Measurements from ENCODE around the gene DNAH2.
A peak's percentile ranks its signal among the peaks of the same experiment; 100 is the strongest.

The DNAH2 gene

GRCh38 chr17:7702776-7703175, 14.8 kb upstream of the DNAH2 start:
- DNase-seq (ENCODE audit: low read depth in 2 of 2): no peak

- DNase-seq (ENCODE audit: low read depth in 2 of 2): no peak
Observed at GRCh38 chr17:7703584-7704479, 13.7 kb upstream of the DNAH2 start.

GRCh38 chr17:7704601-7705268, 12.8 kb upstream of the DNAH2 start, which contains the start of gene EFNB3:
Gene EFNB3 (plus strand): TSS chr17:7705202. CDS start chr17:7705599, 397 bp downstream.
- peak in 1 of 2 donors; percentile 18 for DNase-seq (ENCODE audit: low read depth in 2 of 2)

- DNase-seq (ENCODE audit: low read depth in 2 of 2): no peak
Observed at GRCh38 chr17:7705269-7706255, 12.0 kb upstream of the DNAH2 start.

- no peak for DNase-seq (ENCODE audit: low read depth in 2 of 2)
Observed at GRCh38 chr17:7706631-7707354, 10.8 kb upstream of the DNAH2 start.

GRCh38 chr17:7707446-7707845, 10.1 kb upstream of the DNAH2 start:
- no peak for DNase-seq (ENCODE audit: low read depth in 2 of 2)

GRCh38 chr17:7707858-7708750, 9.4 kb upstream of the DNAH2 start:
- DNase-seq (ENCODE audit: low read depth in 2 of 2): no peak

- DNase-seq (ENCODE audit: low read depth in 2 of 2): no peak
Observed at GRCh38 chr17:7709031-7709430, 8.5 kb upstream of the DNAH2 start.

GRCh38 chr17:7710301-7710700, 7.2 kb upstream of the DNAH2 start:
- DNase-seq (ENCODE audit: low read depth in 2 of 2): no peak

DNA sequence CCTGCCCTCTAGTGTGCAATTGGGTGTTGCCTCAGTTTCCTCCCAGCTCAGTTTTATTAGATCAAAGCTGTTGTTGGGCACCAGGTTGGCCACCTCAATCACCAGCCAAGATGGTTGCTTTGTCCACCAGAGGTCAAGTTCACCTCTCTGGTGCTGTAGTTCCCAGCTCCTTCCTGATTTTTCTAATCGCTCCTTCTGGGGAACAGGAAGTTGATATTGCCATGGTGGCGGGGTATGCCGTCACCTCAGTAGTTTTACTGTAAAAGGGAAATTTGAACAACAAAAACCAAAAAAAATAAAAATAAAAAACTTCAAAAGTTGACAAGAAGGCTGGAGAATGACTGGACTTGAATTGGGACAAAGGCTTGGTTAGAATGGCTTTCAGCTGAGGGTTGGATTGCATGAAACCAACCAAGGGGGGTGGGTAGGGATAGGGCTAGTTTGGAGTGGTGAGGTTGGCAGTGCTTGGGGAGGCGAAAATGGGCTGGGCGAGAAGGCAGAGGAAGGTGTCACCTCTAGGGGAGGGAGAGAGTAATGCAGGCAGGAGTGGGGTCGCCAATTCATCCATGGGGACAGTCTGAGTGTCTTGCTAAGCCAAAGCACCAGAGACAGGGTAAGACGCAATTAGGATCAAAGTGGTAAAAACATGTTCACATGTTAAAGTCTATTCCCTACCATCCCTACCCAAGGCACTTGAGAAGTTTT, 6.3 kb upstream of the DNAH2 start:
- DNase-seq (ENCODE audit: low read depth in 2 of 2): no peak

DNA sequence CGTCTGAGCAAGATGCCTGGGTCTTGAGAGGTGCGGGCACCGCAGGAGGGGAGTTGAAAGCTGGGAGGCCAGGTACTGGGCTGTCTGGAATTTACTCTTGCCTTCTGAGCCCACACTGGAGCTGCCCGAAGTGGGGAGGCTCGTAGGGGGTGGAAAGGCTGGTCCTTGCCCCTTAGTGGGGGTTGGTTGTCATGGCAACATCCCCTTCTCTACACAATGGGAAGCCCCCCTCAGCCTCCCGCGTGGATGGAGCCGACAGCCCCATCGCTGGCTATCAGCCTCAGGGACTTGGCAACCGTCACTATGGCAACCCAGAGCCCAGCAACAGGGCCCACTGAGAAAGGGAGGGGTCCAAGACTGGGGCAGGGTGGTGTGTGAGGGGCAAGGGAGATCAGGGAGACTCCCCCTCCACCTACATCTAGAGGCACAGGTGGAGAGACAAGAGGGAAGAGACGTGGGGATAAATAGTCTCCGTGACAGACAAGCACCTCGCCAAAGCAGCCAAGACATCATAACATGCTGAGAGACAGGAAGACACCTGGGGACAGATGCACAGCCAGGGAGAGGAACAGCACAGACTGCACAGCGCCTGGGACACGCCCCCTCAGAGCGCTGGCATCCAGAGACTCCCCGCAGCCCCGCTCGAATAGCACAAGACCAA, 5.3 kb upstream of the DNAH2 start:
- no peak for DNase-seq (ENCODE audit: low read depth in 2 of 2)

GRCh38 chr17:7713782-7714181, 3.8 kb upstream of the DNAH2 start:
- no peak for DNase-seq (ENCODE audit: low read depth in 2 of 2)

GRCh38 chr17:7714721-7715594, 2.6 kb upstream of the DNAH2 start:
- DNase-seq (ENCODE audit: low read depth in 2 of 2): no peak

DNA sequence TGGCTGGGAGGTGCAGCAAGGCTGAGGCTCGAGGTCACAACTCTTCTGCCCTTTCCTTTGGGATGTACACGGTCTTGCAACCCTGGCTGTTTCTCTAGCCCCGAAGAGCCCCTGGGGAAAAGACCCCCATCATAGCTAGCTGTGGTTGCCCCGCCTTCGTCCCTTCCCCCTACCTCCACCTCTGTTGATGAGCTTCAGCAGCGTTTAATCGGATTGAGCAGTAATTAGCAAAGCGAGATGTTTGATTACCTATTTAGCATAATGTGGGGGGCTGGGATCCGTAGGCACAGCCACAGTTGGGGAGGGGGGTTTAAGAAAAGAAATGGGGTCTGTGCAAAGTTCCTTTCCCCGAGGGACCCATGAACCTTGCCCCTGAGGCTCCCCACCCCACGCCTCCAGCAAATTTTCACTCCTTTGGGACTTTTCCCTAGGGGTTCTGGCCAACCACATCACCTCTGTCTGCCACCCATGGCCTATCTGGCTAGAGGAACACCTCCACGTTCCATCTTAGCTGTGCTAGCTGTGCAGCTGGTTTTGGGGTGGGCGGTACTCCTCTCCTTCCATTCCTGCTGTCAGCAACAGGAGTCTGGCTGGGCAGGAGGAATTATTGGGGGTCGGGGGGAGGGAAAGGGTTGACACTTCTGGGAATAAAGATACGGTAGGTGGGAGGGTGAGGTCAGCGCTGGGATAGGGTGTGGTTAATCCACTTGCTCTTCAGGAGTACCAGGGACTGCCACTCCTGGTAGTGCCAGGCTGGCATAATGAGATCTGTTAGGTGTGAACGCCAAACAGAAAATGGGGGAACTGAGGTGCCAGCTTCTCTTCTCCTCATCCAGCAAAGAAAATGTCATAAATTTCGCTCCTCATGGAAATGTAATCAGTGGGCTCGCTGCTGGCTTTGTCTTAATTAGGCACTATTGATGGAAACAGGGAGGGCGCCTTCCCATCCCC, 1.3 kb upstream of the DNAH2 start:
- DNase-seq (ENCODE audit: low read depth in 2 of 2): no peak

DNA sequence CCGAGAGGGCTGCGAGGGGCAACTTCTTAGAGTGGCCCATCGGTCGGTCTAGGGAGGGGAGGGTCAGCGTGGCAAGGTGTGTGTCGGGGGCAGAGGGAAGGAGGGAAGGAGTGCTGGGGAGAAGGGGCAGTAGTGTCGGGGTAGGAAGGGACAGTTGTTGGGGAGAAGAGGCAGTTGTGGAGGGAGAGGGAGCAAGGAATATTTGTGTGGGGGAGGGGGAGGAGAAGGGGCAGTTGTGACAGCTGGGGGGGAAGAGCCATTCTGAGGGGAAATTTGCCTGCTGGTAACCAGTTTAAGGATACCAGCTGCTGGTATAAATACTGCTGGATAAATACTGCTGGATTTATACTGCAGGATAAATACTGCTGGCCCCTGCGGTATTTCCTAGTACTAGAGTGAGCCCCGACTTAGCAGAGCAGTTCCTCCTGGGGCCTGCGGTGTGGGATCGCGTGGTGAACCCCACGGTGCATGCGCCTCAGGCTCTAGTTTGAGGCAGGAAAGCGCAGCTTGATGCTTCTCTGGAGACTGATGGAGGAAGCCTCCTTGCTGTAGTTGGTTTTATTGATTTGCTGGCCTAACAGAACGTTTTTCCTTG, 309 bp downstream of the DNAH2 start:
- no peak for DNase-seq (ENCODE audit: low read depth in 2 of 2)

- no peak for DNase-seq (ENCODE audit: low read depth in 2 of 2)
Observed at GRCh38 chr17:7719661-7720060, 2.1 kb downstream of the DNAH2 start.
